LNCaP clone FGC (cell line): Measurements from ENCODE around the gene PLPPR1.

Experiments used
- DNase-seq: peaks from one replicate; pipeline ENCODE4 v3.0.0-alpha.2; 2011; ENCODE audit warnings: low read depth
- H3K4me3 ChIP-seq: 2 replicates; pipeline ENCODE4 v1.5.1; 2011; ENCODE audit warnings: mild to moderate bottlenecking, low read depth, low read length, control low read depth
- CTCF ChIP-seq: IDR thresholded peaks from 2 replicates; pipeline ENCODE4 v1.5.1; 2012; ENCODE audit warnings: mild to moderate bottlenecking; ENCODE audit not compliant: control insufficient read depth, insufficient read depth; ENCODE audit errors: extremely low read depth

PLPPR1 gene

GRCh38 chr9:101235105-101235866 lies 206.8 kb downstream of the PLPPR1 start:
- DNase-seq, result peak; percentile 18
- H3K4me3 ChIP-seq, result no peak overlapping the region

GRCh38 chr9:101242651-101243050 lies 214.1 kb downstream of the PLPPR1 start:
- no peak for TF ChIP-seq CTCF
- no peak overlapping the region for H3K4me3 ChIP-seq
- no peak for DNase-seq

More at GRCh38 chr9:101235105-101235866, 206.8 kb downstream of the PLPPR1 start:
- TF ChIP-seq CTCF, result peak; percentile 63

- no peak overlapping the region for H3K4me3 ChIP-seq
- no peak for TF ChIP-seq CTCF
Measured at GRCh38 chr9:101246691-101247090, 218.2 kb downstream of the PLPPR1 start.

GRCh38 chr9:101247297-101247696 lies 218.8 kb downstream of the PLPPR1 start:
- DNase-seq, result no peak
- no peak for TF ChIP-seq CTCF
- no peak overlapping the region for H3K4me3 ChIP-seq

More at GRCh38 chr9:101246691-101247090, 218.2 kb downstream of the PLPPR1 start:
- DNase-seq, result no peak

- peak; percentile 38 for DNase-seq
- no peak for TF ChIP-seq CTCF
- no peak overlapping the region for H3K4me3 ChIP-seq
Measured at GRCh38 chr9:101254733-101255433, 226.4 kb downstream of the PLPPR1 start.

GRCh38 chr9:101264727-101265126 lies 236.2 kb downstream of the PLPPR1 start:
- TF ChIP-seq CTCF, result no peak
- no peak for DNase-seq
- no peak overlapping the region for H3K4me3 ChIP-seq
